K562 (cell line): ENCODE data around the gene PTPRC. TPM values are rescaled to one million over a fixed set of nuclear protein-coding genes. Genes with fewer than 3 reads are reported as not detected.
A peak's percentile ranks its signal among the peaks of the same experiment; 100 is the strongest.

Source experiments
- ATF1 ChIP-seq, 2 experiments: fragments of 450-650 bp in 1 of 2; IDR thresholded peaks; 2 replicates each; pipeline ENCODE4 v1.6.1; 2016; ENCODE audit warnings: missing compliant biosample characterization in 1 of 2, missing genetic modification characterization in 1 of 2
- CXXC5 ChIP-seq: fragments of 250-450 bp; sonication (Bioruptor Pico); IDR thresholded peaks from 2 replicates; pipeline ENCODE4 v1.8.0; 2022; ENCODE audit warnings: inconsistent platforms, mild to moderate bottlenecking, moderate library complexity
- FIP1L1 ChIP-seq: fragments of 200-400 bp; formaldehyde crosslinking; IDR thresholded peaks from 2 replicates; pipeline ENCODE4 v1.6.1; 2018; ENCODE audit warnings: mild to moderate bottlenecking, low read depth, low read length; ENCODE audit not compliant: poor library complexity, severe bottlenecking
- JUND ChIP-seq, 2 experiments: IDR thresholded peaks; 2 replicates in 1 of 2; 3 replicates in 1 of 2; pipeline ENCODE4 v1.6.1; 2011; ENCODE audit warnings: borderline replicate concordance in 2 of 2, low read depth in 2 of 2, low read length in 2 of 2, improper control_type of control experiment in 1 of 2, missing biosample characterization in 1 of 2, missing genetic modification characterization in 1 of 2, missing genetic modification reagents in 1 of 2
- KAT2B ChIP-seq: IDR thresholded peaks from one replicate; pipeline ENCODE4 v1.6.1; 2012; ENCODE audit warnings: low read depth, mild to moderate bottlenecking, control low read depth, inconsistent platforms, low read length, moderate library complexity
- MEIS2 ChIP-seq: fragments of 450-650 bp; IDR thresholded peaks from 2 replicates; pipeline ENCODE4 v1.6.1; 2014; ENCODE audit warnings: mild to moderate bottlenecking; ENCODE audit not compliant: partially characterized antibody
- ZNF121 ChIP-seq: sonication (generic); formaldehyde crosslinking; conservative IDR thresholded peaks from 2 replicates; pipeline ENCODE4 v1.8.0; 2022; ENCODE audit warnings: missing genetic modification reagents
- ZNF274 ChIP-seq: IDR thresholded peaks from 2 replicates; pipeline ENCODE4 v1.6.1; 2011; ENCODE audit warnings: low read depth, mild to moderate bottlenecking, low read length, moderate library complexity, borderline replicate concordance
- polyA plus RNA-seq, 8 experiments: library from polyadenylated mRNA; depleted of rRNA in 4 of 8; stranded (reverse) in 5 of 8; unstranded in 3 of 8; fragments of >200 nt; fragmentation: Nextera tagmentation in 2 of 8; fragmentation: Illumina TruSeq in 1 of 8; extraction: Ambion mirVana in 2 of 8; extraction: Trizol in 1 of 8; gene quantifications; 2 replicates each; pipeline versions ENCODE4 v1.2.1 to v1.2.3, GENCODE V29; 2011 to 2014; ENCODE audit warnings: inconsistent platforms in 1 of 8, missing spikeins in 1 of 8
- total RNA-seq, 7 experiments: library from RNA; depleted of rRNA in 6 of 7; stranded (reverse); fragments of >200 nt in 6 of 7; fragmentation: Illumina TruSeq in 2 of 7; extraction: Trizol in 2 of 7; gene quantifications; 2 replicates each; pipeline versions ENCODE4 v1.2.1 to v1.2.3, GENCODE V29; 2011 to 2021; ENCODE audit warnings: low replicate concordance in 1 of 7
- TF ChIP-seq, protein P1 (sequence below), 2 experiments: fragments of 450-650 bp in 1 of 2; sonication (generic) in 1 of 2; formaldehyde crosslinking in 1 of 2; IDR thresholded peaks in 1 of 2; conservative IDR thresholded peaks in 1 of 2; 2 replicates each; pipeline versions ENCODE4 v1.6.1 to v1.8.1; 2016 to 2023; ENCODE audit warnings: mild to moderate bottlenecking in 2 of 2, moderate library complexity in 2 of 2, inconsistent platforms in 1 of 2, missing genetic modification reagents in 1 of 2
- TF ChIP-seq, protein P2 (sequence below): sonication (generic); formaldehyde crosslinking; IDR thresholded peaks from 2 replicates; pipeline ENCODE4 v1.8.1; 2023; ENCODE audit warnings: mild to moderate bottlenecking, missing genetic modification reagents
- TF ChIP-seq, protein P3 (sequence below), 2 experiments: fragments of 450-650 bp in 1 of 2; sonication (generic) in 1 of 2; formaldehyde crosslinking in 1 of 2; IDR thresholded peaks; 2 replicates each; pipeline versions ENCODE4 v1.7.1 to v1.9.0; 2016 to 2022; ENCODE audit warnings: inconsistent platforms in 1 of 2, mild to moderate bottlenecking in 1 of 2, missing genetic modification reagents in 1 of 2
- TF ChIP-seq, protein P4 (sequence below), 2 experiments: fragments of 450-650 bp; IDR thresholded peaks; 2 replicates each; pipeline ENCODE4 v1.6.1; 2016

The PTPRC gene
- total and polyA plus RNA-seq, 9 of the 15 experiments (the other 6 are each of a cell fraction or from before 2014, with no cell fraction given), result 7.1 to 107 (median 62.9) TPM

DNA sequence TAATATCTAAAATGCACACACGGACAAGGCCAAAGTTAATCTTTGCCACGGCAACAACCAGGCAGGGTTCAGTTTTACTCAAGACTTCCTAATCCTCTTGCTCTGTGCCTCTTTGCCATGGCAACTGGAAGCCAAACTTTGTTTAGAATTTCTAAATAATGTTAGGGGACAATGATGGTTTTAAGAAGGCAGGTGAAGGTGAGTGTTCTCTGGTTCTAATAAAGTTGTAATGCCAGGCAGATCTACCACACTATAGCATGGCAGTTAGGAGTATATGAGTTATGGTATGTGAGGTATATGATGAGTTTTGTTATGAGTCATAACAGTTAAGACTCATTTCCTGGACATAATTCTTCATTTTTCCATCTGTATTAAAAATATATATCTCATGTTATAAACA is 2.7 kb downstream of the PTPRC start (continued):
- TF ChIP-seq, protein P1, sequence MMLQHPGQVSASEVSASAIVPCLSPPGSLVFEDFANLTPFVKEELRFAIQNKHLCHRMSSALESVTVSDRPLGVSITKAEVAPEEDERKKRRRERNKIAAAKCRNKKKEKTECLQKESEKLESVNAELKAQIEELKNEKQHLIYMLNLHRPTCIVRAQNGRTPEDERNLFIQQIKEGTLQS (IDR thresholded peaks at IDR 0.05), result peak; percentile 82
- TF ChIP-seq, protein P1 (CRISPR knock-in tag; conservative IDR thresholded peaks at IDR 0.05), result no peak
- TF ChIP-seq, protein P2, sequence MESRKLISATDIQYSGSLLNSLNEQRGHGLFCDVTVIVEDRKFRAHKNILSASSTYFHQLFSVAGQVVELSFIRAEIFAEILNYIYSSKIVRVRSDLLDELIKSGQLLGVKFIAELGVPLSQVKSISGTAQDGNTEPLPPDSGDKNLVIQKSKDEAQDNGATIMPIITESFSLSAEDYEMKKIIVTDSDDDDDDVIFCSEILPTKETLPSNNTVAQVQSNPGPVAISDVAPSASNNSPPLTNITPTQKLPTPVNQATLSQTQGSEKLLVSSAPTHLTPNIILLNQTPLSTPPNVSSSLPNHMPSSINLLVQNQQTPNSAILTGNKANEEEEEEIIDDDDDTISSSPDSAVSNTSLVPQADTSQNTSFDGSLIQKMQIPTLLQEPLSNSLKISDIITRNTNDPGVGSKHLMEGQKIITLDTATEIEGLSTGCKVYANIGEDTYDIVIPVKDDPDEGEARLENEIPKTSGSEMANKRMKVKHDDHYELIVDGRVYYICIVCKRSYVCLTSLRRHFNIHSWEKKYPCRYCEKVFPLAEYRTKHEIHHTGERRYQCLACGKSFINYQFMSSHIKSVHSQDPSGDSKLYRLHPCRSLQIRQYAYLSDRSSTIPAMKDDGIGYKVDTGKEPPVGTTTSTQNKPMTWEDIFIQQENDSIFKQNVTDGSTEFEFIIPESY, result no peak
- TF ChIP-seq CXXC5, result 0 out of 2 replicates have a peak, but pooled peaks have one; percentile 8
- no peak for TF ChIP-seq ATF1 (CRISPR knock-in tag; IDR thresholded peaks at IDR 0.05)
- TF ChIP-seq ATF1 (tag; IDR thresholded peaks at IDR 0.05), result 0 out of 2 replicates have a peak, but pooled peaks have one; percentile 7
- TF ChIP-seq MEIS2, result peak; percentile 74
- no peak for TF ChIP-seq ZNF274
- TF ChIP-seq, protein P3, sequence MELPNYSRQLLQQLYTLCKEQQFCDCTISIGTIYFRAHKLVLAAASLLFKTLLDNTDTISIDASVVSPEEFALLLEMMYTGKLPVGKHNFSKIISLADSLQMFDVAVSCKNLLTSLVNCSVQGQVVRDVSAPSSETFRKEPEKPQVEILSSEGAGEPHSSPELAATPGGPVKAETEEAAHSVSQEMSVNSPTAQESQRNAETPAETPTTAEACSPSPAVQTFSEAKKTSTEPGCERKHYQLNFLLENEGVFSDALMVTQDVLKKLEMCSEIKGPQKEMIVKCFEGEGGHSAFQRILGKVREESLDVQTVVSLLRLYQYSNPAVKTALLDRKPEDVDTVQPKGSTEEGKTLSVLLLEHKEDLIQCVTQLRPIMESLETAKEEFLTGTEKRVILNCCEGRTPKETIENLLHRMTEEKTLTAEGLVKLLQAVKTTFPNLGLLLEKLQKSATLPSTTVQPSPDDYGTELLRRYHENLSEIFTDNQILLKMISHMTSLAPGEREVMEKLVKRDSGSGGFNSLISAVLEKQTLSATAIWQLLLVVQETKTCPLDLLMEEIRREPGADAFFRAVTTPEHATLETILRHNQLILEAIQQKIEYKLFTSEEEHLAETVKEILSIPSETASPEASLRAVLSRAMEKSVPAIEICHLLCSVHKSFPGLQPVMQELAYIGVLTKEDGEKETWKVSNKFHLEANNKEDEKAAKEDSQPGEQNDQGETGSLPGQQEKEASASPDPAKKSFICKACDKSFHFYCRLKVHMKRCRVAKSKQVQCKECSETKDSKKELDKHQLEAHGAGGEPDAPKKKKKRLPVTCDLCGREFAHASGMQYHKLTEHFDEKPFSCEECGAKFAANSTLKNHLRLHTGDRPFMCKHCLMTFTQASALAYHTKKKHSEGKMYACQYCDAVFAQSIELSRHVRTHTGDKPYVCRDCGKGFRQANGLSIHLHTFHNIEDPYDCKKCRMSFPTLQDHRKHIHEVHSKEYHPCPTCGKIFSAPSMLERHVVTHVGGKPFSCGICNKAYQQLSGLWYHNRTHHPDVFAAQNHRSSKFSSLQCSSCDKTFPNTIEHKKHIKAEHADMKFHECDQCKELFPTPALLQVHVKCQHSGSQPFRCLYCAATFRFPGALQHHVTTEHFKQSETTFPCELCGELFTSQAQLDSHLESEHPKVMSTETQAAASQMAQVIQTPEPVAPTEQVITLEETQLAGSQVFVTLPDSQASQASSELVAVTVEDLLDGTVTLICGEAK (IDR thresholded peaks at IDR 0.05), result peak; percentile 87
- TF ChIP-seq, protein P3 (CRISPR knock-in tag; IDR thresholded peaks at IDR 0.05), result peak; percentile 88
- no peak for TF ChIP-seq KAT2B
- peak; percentile 39; the same call in 1 of the 2 replicates for TF ChIP-seq JUND (IDR thresholded peaks at IDR 0.05; ENCODE audit: borderline replicate concordance, low read depth, low read length)
- no peak; the same call in 2 of the 3 replicates for TF ChIP-seq JUND (tag; IDR thresholded peaks at IDR 0.05; ENCODE audit: borderline replicate concordance, low read depth, low read length)
- TF ChIP-seq, protein P4, sequence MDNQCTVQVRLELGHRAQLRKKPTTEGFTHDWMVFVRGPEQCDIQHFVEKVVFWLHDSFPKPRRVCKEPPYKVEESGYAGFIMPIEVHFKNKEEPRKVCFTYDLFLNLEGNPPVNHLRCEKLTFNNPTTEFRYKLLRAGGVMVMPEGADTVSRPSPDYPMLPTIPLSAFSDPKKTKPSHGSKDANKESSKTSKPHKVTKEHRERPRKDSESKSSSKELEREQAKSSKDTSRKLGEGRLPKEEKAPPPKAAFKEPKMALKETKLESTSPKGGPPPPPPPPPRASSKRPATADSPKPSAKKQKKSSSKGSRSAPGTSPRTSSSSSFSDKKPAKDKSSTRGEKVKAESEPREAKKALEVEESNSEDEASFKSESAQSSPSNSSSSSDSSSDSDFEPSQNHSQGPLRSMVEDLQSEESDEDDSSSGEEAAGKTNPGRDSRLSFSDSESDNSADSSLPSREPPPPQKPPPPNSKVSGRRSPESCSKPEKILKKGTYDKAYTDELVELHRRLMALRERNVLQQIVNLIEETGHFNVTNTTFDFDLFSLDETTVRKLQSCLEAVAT (IDR thresholded peaks at IDR 0.05), result peak in 1 of 2 experiments; percentile 79; a peak in 2 of 4 replicates
- TF ChIP-seq FIP1L1, result no peak
- TF ChIP-seq ZNF121 (CRISPR knock-in tag), result no peak
